ENCODE measurements around the gene WNT9A. TPM values are rescaled to one million over a fixed set of nuclear protein-coding genes. Genes with fewer than 3 reads are reported as not detected.

Gene WNT9A
- total and polyA plus RNA-seq, 2 of the 4 experiments (the other 2 are of a cell fraction): 0.18 to 0.36 TPM

DNA sequence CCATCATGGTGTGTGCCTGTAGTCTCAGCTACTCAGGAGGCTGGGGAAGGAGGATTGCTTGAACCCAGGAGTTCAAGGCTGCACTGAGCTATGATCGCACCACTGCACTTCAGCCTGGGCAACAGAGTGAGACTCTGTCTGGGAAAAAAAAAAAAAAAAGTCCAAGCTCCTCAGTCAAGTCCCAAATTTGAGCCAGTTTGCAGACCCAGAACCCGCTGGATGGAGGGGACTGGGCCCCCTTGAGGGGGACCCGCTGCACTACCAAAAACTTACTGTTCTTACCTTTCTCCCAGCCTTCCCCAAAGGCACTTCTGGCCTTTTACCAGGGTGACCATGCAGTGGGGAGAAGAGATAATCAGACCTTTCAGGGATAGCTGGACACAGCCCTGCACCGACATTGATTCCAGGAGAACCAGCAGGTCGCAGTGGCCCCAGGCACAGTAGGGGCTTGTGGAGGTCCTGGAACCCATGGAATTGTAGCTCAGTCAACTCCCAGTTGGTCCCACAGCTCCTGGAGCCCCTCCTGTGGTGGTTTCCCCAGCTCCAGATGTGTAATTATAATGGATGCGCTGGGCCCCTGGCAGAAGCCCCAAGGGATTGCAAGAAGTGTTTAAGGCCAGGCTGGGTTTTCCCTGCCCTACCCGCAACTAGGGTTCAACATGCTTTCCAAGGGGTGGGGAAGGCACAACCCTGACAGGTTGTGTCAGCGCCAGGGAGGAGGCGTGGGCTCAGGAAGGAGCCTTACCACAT is 4.1 kb upstream of the WNT9A start:
- Histone ChIP-seq H4K5ac (ENCODE audit: low read depth, low read length) (no peak overlapping the region), H4K91ac (ENCODE audit: insufficient read depth, low read depth, low read length) (no peak overlapping the region), H3K18ac (ENCODE audit: low read depth, low read length) (no peak overlapping the region), H3K14ac (replicated peaks; ENCODE audit: low read depth, low read length) (no peak overlapping the region), H3K9me1 (ENCODE audit: insufficient read depth, low read length) (no peaks in the 10 kb centered on the region), H3K27me3 (ENCODE audit: control insufficient read depth, insufficient read depth, low read length) (no peaks in the 10 kb centered on the region), H2BK20ac (ENCODE audit: low read depth, low read length) (no peak overlapping the region), H3K9me3 (ENCODE audit: control insufficient read depth, insufficient read depth, low read length) (no peaks in the 10 kb centered on the region), H2BK5ac (ENCODE audit: low read depth, low read length, poor library complexity, severe bottlenecking) (no peak overlapping the region), H3K56ac (ENCODE audit: extremely low read depth, insufficient read depth, low read length) (no peak overlapping the region), H3K27ac (ENCODE audit: insufficient read depth, low read length) (no peak overlapping the region), H2AK9ac (replicated peaks; ENCODE audit: low read depth, low read length, poor library complexity) (no peak overlapping the region), H3K4me1 (ENCODE audit: control insufficient read depth, insufficient read depth, low read length) (peaks cover 8% of the 10 kb centered on the region; the same call in 1 of the 2 replicates), H2BK15ac (ENCODE audit: low read depth, low read length) (no peak overlapping the region), H3K4me2 (ENCODE audit: low read depth, low read length) (no peak overlapping the region), H3K4me3 (ENCODE audit: insufficient read depth, low read depth, low read length) (no peak overlapping the region), H3K36me3 (ENCODE audit: control insufficient read depth, insufficient read depth, low read length) (no peaks in the 10 kb centered on the region), H3K4ac (ENCODE audit: low read depth, low read length) (no peak overlapping the region), H4K20me1 (ENCODE audit: insufficient read depth, low read length) (no peaks in the 10 kb centered on the region), H3K79me1 (ENCODE audit: low read depth in 1 of 2, low read length in 2 of 2) (no peaks in the 10 kb centered on the region), H3K9ac (ENCODE audit: low read depth, low read length) (no peak overlapping the region), H2BK120ac (ENCODE audit: low read depth, low read length) (no peak overlapping the region), H4K8ac (ENCODE audit: low read depth in 2 of 2, low read length in 2 of 2) (no peak overlapping the region), H3K23ac (ENCODE audit: low read depth, low read length) (no peak overlapping the region), H2AFZ (replicated peaks; ENCODE audit: low read length, poor library complexity) (no peak overlapping the region), H2AK5ac (ENCODE audit: low read depth, low read length) (no peak overlapping the region)
- ChIA-PET CTCF (no interaction called here), POLR2A (ENCODE audit: unreplicated experiment) (no interaction called here)
- no peak for TF ChIP-seq CHD1 (IDR thresholded peaks at IDR 0.05; ENCODE audit: low read depth, low read length)
- no peak for TF ChIP-seq POLR2A (IDR thresholded peaks at IDR 0.05; ENCODE audit: low read depth, low read length)
- no peak for TF ChIP-seq MAFK (IDR thresholded peaks at IDR 0.05; ENCODE audit: low read depth, low read length)
- TF ChIP-seq NFE2L2 (IDR thresholded peaks at IDR 0.05; ENCODE audit: low read depth, low read length): no peak
- TF ChIP-seq RFX5 (IDR thresholded peaks at IDR 0.05; ENCODE audit: low read depth, low read length): no peak
- TF ChIP-seq, protein P1, sequence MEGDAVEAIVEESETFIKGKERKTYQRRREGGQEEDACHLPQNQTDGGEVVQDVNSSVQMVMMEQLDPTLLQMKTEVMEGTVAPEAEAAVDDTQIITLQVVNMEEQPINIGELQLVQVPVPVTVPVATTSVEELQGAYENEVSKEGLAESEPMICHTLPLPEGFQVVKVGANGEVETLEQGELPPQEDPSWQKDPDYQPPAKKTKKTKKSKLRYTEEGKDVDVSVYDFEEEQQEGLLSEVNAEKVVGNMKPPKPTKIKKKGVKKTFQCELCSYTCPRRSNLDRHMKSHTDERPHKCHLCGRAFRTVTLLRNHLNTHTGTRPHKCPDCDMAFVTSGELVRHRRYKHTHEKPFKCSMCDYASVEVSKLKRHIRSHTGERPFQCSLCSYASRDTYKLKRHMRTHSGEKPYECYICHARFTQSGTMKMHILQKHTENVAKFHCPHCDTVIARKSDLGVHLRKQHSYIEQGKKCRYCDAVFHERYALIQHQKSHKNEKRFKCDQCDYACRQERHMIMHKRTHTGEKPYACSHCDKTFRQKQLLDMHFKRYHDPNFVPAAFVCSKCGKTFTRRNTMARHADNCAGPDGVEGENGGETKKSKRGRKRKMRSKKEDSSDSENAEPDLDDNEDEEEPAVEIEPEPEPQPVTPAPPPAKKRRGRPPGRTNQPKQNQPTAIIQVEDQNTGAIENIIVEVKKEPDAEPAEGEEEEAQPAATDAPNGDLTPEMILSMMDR (conservative IDR thresholded peaks at IDR 0.05; ENCODE audit: low read depth, low read length): no peak
- in situ Hi-C loops (cut with MboI; ENCODE audit: low sequenced_read_pairs): no loop called here
- dilution Hi-C loops (cut with HindIII; ENCODE audit: low sequenced_read_pairs, unreplicated experiment): no loop called here
- BruUV-seq (replicated peaks): no TSS peak
- 73% methylated on average over 3 of the region's 9 CpGs; no CpG with 5 or more reads in 1 of the 2 experiments for WGBS, 2 experiments (ENCODE audit: extremely low coverage in 2 of 2, insufficient read length in 1 of 2)
- no peak for DNase-seq
- intact Hi-C loops (cut with micrococcal nuclease): no loop called here
- no peak for ATAC-seq (ENCODE audit: low read depth)
